ENCODE results near the gene ZBTB16.

Gene ZBTB16

GRCh38 chr11:114166362-114166761 lies 106.9 kb downstream of the ZBTB16 start:
- H3K4me3 ChIP-seq (ENCODE audit: low read depth, low read length), result no peak overlapping the region
- TF ChIP-seq POLR2A (IDR thresholded peaks at IDR 0.05; ENCODE audit: extremely low read depth, insufficient read length) (no peak), MYC (IDR thresholded peaks at IDR 0.05; ENCODE audit: low read depth, low read length) (no peak)
- no peak for DNase-seq (ENCODE audit: low read depth)

- TF ChIP-seq MAX (IDR thresholded peaks at IDR 0.05; ENCODE audit: low read depth, low read length) (no peak), POLR2A (IDR thresholded peaks at IDR 0.05; ENCODE audit: extremely low read depth, insufficient read length) (no peak), MYC (IDR thresholded peaks at IDR 0.05; ENCODE audit: low read depth, low read length) (no peak), CTCF (IDR thresholded peaks at IDR 0.05; ENCODE audit: low read depth, low read length) (no peak)
- peak; percentile 82 for DNase-seq (ENCODE audit: low read depth)
- H3K4me3 ChIP-seq (ENCODE audit: low read depth, low read length), result no peak overlapping the region
Measured at GRCh38 chr11:114166897-114167323, 107.4 kb downstream of the ZBTB16 start.

GRCh38 chr11:114167355-114167754 lies 107.8 kb downstream of the ZBTB16 start:
- no peak for DNase-seq (ENCODE audit: low read depth)
- TF ChIP-seq POLR2A (IDR thresholded peaks at IDR 0.05; ENCODE audit: extremely low read depth, insufficient read length) (no peak), MYC (IDR thresholded peaks at IDR 0.05; ENCODE audit: low read depth, low read length) (no peak), CTCF (IDR thresholded peaks at IDR 0.05; ENCODE audit: low read depth, low read length) (no peak), MAX (IDR thresholded peaks at IDR 0.05; ENCODE audit: low read depth, low read length) (no peak)
- H3K4me3 ChIP-seq (ENCODE audit: low read depth, low read length), result no peak overlapping the region

- TF ChIP-seq MYC (IDR thresholded peaks at IDR 0.05; ENCODE audit: low read depth, low read length), result no peak
- TF ChIP-seq MAX (IDR thresholded peaks at IDR 0.05; ENCODE audit: low read depth, low read length), result no peak
- TF ChIP-seq CTCF (IDR thresholded peaks at IDR 0.05; ENCODE audit: low read depth, low read length), result no peak
- no peak for TF ChIP-seq POLR2A (IDR thresholded peaks at IDR 0.05; ENCODE audit: extremely low read depth, insufficient read length)
- no peak for DNase-seq (ENCODE audit: low read depth)
- H3K4me3 ChIP-seq (ENCODE audit: low read depth, low read length), result no peak overlapping the region
Measured at GRCh38 chr11:114167771-114168448, 108.4 kb downstream of the ZBTB16 start.

- TF ChIP-seq MYC (IDR thresholded peaks at IDR 0.05; ENCODE audit: low read depth, low read length) (no peak), POLR2A (IDR thresholded peaks at IDR 0.05; ENCODE audit: extremely low read depth, insufficient read length) (no peak), CTCF (IDR thresholded peaks at IDR 0.05; ENCODE audit: low read depth, low read length) (no peak), MAX (IDR thresholded peaks at IDR 0.05; ENCODE audit: low read depth, low read length) (no peak)
- no peak overlapping the region for H3K4me3 ChIP-seq (ENCODE audit: low read depth, low read length)
- DNase-seq (ENCODE audit: low read depth), result peak; percentile 78
Measured at GRCh38 chr11:114168691-114169090, 109.2 kb downstream of the ZBTB16 start.

GRCh38 chr11:114169321-114169749 lies 109.8 kb downstream of the ZBTB16 start:
- no peak overlapping the region for H3K4me3 ChIP-seq (ENCODE audit: low read depth, low read length)
- no peak for TF ChIP-seq POLR2A (IDR thresholded peaks at IDR 0.05; ENCODE audit: extremely low read depth, insufficient read length)
- TF ChIP-seq MYC (IDR thresholded peaks at IDR 0.05; ENCODE audit: low read depth, low read length), result peak; percentile 68
- no peak for TF ChIP-seq CTCF (IDR thresholded peaks at IDR 0.05; ENCODE audit: low read depth, low read length)
- peak; percentile 84 for TF ChIP-seq MAX (IDR thresholded peaks at IDR 0.05; ENCODE audit: low read depth, low read length)
- peak; percentile 96 for DNase-seq (ENCODE audit: low read depth)

Measured in NB4 (cell line).